Vagina (tissue), 2 donors: Measurements from ENCODE around the gene PODN. TPM values are rescaled to one million over a fixed set of nuclear protein-coding genes. Genes with fewer than 3 reads are reported as not detected.

Experiments
- DNase-seq, 2 donors: peaks; one replicate each; pipeline ENCODE4 v3.0.0-alpha.2; 2017; ENCODE audit errors: extremely low spot score in 2 of 2
- H3K27ac ChIP-seq: fragments of 200-600 bp; sonication (generic); one replicate; pipeline ENCODE4 v1.5.1; 2019
- H3K27me3 ChIP-seq: fragments of 200-600 bp; sonication (generic); one replicate; pipeline ENCODE4 v1.5.1; 2019
- H3K36me3 ChIP-seq, 2 donors: fragments of 200-600 bp; sonication (generic); one replicate each; pipeline ENCODE4 v1.5.1; 2017 to 2019
- H3K4me1 ChIP-seq: fragments of 200-600 bp; sonication (generic); one replicate; pipeline ENCODE4 v1.5.1; 2019
- H3K4me3 ChIP-seq, 2 donors: fragments of 200-600 bp; sonication (generic); 1 replicate in 1 of 2; 2 replicates in 1 of 2; pipeline ENCODE4 v1.5.1; 2016 to 2019
- H3K9me3 ChIP-seq: fragments of 200-600 bp; sonication (generic); one replicate; pipeline ENCODE4 v1.5.1; 2019
- POLR2A ChIP-seq, 2 donors: fragments of 450-650 bp; IDR thresholded peaks; one replicate each; pipeline ENCODE4 v1.6.1; 2017; ENCODE audit warnings: antibody characterized with exemption in 2 of 2, mild to moderate bottlenecking in 2 of 2, moderate library complexity in 2 of 2
- POLR2AphosphoS5 ChIP-seq, 2 donors: sonication (generic); formaldehyde crosslinking; IDR thresholded peaks; one replicate each; pipeline ENCODE4 v1.9.0; 2017; ENCODE audit warnings: antibody characterized with exemption in 2 of 2, mild to moderate bottlenecking in 2 of 2, low read depth in 1 of 2; ENCODE audit not compliant: insufficient read depth in 1 of 2
- intact Hi-C: fragments of 100-400 bp; cut with DNase I; formaldehyde crosslinking; loops from one replicate; pipeline ENCODE4 v1.15.1; 2023
- total RNA-seq: library from RNA; depleted of rRNA; stranded (reverse); fragments of >200 nt; gene quantifications from one replicate; pipeline ENCODE4 v1.2.3, GENCODE V29; 2016
- TF ChIP-seq, protein P1 (sequence below), 3 experiments: fragments of 450-650 bp in 2 of 3; fragments of 200-600 bp in 1 of 3; sonication (generic) in 1 of 3; IDR thresholded peaks; one replicate each; pipeline ENCODE4 v1.5.1; 2017 to 2019; ENCODE audit warnings: antibody characterized with exemption in 3 of 3, mild to moderate bottlenecking in 2 of 3, moderate library complexity in 2 of 3

PODN gene
- total RNA-seq, 1 donor from 2014 or later = 207 TPM

DNA sequence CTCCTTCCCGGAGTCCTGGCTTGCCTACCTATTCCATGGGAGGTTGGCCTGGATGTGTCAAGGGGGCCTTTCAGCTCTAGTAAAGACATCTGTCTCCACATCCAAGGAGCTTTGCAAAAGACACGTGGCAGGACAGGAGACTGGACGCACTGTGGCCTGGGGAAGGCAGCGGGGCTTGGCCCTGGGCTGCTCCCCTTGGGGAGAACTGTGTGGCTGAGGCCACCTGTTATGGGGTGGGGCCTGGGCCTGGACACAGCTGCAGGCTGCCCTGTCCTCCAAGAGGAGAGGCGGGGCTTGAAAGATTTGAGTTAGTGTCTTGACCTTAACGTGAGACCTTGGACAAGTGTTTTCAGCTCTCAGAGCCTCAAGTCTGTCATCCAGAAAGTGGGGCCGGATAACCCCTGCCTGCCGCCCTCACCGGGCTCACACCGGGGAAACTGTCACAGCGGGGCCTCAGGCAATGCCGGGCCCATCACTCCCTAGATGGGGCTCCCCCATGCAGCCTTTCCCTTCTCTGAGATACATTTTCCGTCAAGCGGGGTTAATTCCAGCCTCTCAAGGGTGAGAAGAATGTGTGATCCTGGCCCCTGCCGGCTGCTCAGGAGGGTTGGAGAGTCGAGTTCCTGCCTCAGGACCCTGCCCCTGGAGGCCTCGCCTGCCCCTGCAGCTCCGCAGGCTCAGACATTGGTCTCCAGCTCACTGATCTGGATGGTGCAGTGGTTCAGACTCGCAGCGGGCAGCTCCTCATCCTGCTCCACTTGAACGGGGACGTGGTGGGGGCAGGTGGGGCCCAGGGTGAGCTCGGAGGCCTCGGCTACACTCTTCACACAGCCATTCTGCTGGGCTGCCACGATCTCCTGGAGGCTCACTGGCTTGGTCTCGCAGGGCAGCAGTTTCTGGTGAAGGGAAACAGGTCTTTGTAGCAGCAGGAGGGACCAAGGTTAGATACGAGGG lies 25.6 kb downstream of the PODN start:
- no peak for TF ChIP-seq POLR2AphosphoS5 (IDR thresholded peaks at IDR 0.05; ENCODE audit: insufficient read depth in 1 of 2, low read depth in 1 of 2)
- TF ChIP-seq, protein P1, sequence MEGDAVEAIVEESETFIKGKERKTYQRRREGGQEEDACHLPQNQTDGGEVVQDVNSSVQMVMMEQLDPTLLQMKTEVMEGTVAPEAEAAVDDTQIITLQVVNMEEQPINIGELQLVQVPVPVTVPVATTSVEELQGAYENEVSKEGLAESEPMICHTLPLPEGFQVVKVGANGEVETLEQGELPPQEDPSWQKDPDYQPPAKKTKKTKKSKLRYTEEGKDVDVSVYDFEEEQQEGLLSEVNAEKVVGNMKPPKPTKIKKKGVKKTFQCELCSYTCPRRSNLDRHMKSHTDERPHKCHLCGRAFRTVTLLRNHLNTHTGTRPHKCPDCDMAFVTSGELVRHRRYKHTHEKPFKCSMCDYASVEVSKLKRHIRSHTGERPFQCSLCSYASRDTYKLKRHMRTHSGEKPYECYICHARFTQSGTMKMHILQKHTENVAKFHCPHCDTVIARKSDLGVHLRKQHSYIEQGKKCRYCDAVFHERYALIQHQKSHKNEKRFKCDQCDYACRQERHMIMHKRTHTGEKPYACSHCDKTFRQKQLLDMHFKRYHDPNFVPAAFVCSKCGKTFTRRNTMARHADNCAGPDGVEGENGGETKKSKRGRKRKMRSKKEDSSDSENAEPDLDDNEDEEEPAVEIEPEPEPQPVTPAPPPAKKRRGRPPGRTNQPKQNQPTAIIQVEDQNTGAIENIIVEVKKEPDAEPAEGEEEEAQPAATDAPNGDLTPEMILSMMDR (IDR thresholded peaks at IDR 0.05) = no peak
- no peak for TF ChIP-seq POLR2A (IDR thresholded peaks at IDR 0.05)
- Histone ChIP-seq H3K9me3 (no peaks in the 10 kb centered on the region), H3K4me3 (no peak overlapping the region), H3K27me3 (no peaks in the 10 kb centered on the region), H3K27ac (no peak overlapping the region), H3K36me3 (peaks cover 0 to 2% of the 10 kb centered on the region in 2 donors), H3K4me1 (no peaks in the 10 kb centered on the region)
- no peak for DNase-seq
- intact Hi-C loops = no loop called here

DNA sequence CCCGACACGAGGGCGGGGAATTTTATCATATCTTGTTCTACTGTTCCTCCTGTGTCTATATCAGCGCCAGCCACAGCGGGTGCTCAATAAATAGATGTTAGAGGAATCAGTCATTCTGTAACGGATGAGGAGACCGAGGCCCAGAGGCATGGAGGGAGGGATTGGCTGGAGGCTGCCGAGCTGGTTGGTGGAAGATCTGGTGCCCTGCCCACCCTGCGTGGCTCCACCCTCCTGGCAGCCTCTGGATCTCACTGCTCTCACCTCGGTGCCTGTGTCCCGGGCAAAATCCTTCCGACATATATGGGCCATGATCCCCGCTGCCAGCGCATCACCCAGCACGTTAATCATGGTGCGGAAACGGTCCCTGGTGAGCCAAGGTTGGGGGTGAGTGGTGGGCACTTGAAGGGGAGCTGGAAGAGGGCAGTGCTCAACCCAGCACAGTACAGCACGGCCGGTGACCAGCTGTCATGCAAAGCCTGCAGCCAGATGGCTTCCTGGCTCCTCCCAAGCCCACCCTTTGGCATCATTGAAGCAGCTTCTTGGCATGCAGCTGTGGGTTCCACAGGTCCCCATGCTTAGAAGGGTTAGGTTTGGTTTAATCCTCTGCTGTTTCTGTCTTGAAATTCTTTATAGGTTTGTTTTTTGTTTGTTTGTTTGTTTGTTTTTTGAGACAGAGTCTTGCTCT lies 26.7 kb downstream of the PODN start:
- Histone ChIP-seq H3K4me3 (no peak overlapping the region), H3K4me1 (no peaks in the 10 kb centered on the region), H3K27ac (no peak overlapping the region), H3K27me3 (no peaks in the 10 kb centered on the region), H3K36me3 (no peaks in the 10 kb centered on the region), H3K9me3 (no peaks in the 10 kb centered on the region)
- DNase-seq = no peak
- intact Hi-C loops = no loop called here
- no peak for TF ChIP-seq POLR2AphosphoS5 (IDR thresholded peaks at IDR 0.05; ENCODE audit: insufficient read depth in 1 of 2, low read depth in 1 of 2)
- TF ChIP-seq POLR2A (IDR thresholded peaks at IDR 0.05) = no peak
- TF ChIP-seq, protein P1 (IDR thresholded peaks at IDR 0.05) = no peak

DNA sequence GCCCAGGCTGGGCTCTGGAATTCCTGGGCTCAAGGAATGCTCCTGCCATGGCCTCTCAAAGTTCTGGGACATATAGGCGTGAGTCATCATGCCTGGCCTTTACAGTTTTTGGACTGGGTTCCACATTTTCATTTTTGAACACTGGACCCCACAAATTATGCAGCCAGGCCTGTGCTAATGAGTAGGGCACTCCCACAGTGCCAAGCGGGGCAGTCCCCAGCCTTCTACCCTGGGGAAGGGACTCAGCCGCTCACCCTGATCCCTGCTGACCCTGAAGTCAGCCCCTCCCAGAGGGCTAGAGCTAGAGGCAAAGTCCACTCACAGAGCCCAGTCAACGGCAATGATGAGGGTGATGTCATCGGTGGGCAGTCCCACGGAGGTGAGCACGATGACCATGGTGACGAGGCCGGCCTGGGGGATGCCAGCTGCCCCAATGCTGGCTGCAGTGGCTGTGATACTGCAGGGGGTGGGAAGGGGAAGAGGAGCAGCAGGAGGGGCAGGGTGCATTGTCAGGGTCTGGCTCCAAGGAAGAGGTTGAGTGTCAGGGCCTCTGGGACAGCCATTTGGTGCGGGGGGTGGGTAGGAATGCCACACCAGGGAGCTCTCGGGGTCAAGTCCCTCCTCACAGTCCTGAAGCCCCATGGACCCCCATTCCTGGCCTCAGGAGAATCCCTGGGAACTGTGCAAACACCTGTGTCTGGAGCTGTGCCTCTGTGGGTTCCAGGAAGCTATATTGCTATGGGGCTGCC lies 27.6 kb downstream of the PODN start:
- H3K4me3 ChIP-seq = no peak overlapping the region
- no peaks in the 10 kb centered on the region for H3K27me3 ChIP-seq
- H3K9me3 ChIP-seq = no peaks in the 10 kb centered on the region
- H3K36me3 ChIP-seq = no peaks in the 10 kb centered on the region
- no peak overlapping the region for H3K27ac ChIP-seq
- no peak for DNase-seq
- intact Hi-C loops = no loop called here
- no peaks in the 10 kb centered on the region for H3K4me1 ChIP-seq
- no peak for TF ChIP-seq POLR2AphosphoS5 (IDR thresholded peaks at IDR 0.05; ENCODE audit: insufficient read depth in 1 of 2, low read depth in 1 of 2)
- TF ChIP-seq, protein P1 (IDR thresholded peaks at IDR 0.05) = no peak
- TF ChIP-seq POLR2A (IDR thresholded peaks at IDR 0.05) = no peak

DNA sequence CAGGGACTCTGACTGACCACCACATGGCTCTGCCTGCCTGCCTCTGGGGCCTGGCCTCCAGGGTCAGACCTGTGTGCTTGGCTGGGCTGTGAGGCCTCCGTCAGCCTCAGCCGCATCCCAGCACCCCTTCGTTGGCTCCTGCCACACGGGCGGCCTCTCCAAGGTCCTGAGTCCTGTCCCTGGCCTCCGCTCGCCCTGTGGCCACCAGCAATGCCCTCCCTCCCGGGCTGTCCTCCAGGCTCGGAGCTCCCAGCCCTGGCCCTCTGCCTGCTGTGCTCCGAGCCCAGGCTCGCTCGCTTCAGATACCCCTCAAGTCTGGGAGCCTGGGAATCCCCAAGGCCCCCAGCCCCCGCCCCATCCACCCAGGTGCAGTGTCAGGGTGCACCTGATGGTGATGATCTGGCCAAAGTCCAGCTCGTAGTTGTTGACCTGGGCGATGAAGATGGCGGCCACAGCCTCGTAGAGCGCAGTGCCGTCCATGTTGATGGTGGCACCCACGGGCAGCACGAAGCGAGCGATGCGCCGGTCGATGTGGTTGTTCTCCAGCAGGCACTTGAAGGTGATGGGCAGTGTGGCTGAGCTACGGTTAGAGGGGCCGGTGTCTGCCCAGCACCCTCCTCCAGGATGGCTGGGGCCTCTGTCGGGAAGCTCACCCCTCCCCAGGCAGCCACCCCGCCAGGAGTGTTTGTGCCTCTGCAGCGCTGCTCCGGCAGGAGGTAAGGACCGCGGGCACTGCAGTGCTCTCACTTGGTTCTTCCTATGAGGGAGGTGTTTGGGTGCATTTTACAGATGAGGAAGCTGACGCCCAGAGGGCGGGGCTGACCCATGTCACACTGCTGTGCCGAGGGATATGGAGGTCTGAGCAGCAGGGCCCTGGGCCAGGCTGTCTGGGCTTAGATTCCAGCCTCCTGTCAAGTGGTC lies 28.5 kb downstream of the PODN start:
- Histone ChIP-seq H3K36me3 (no peaks in the 10 kb centered on the region), H3K4me1 (no peaks in the 10 kb centered on the region), H3K4me3 (no peak overlapping the region), H3K27ac (no peak overlapping the region), H3K27me3 (no peaks in the 10 kb centered on the region), H3K9me3 (no peaks in the 10 kb centered on the region)
- intact Hi-C loops = no loop called here
- TF ChIP-seq POLR2AphosphoS5 (IDR thresholded peaks at IDR 0.05; ENCODE audit: insufficient read depth in 1 of 2, low read depth in 1 of 2) (no peak), POLR2A (IDR thresholded peaks at IDR 0.05) (no peak)
- TF ChIP-seq, protein P1 (IDR thresholded peaks at IDR 0.05) = no peak
- no peak for DNase-seq
